GM12878 (cell line): ENCODE measurements around the gene FAM193B. TPM values are rescaled to one million over a fixed set of nuclear protein-coding genes. Genes with fewer than 3 reads are reported as not detected.

Source experiments
- ATAC-seq: fragments of 200-7000 bp; cut with Tn5 transposase; 3 replicates; pipeline ENCODE4 v1.9.1; 2020; ENCODE audit warnings: mild to moderate bottlenecking, moderate library complexity
- BruUV-seq: library from RNA; stranded (reverse); fragments of 400-500 nt; replicated peaks from 2 replicates; lab custom pipeline; 2021; lab: Mats Ljungman, UMichigan
- CTCF ChIA-PET: fragments of 300-600 bp; sonication (Branson Sonifier 250); formaldehyde crosslinking; extraction: SDS; loops from one replicate; lab custom pipeline; 2021; ENCODE audit warnings: inconsistent platforms; lab: Yijun Ruan, JAX
- POLR2A ChIA-PET: fragments of 350-600 bp; formaldehyde crosslinking; extraction: SDS; loops from one replicate; lab custom pipeline; 2021; ENCODE audit warnings: inconsistent platforms; lab: Charles Lee
- RAD21 ChIA-PET: fragments of 300-600 bp; sonication (Branson Sonifier 250); formaldehyde crosslinking; loops from one replicate; lab custom pipeline; 2023; ENCODE audit warnings: antibody characterized with exemption; ENCODE audit not compliant: unreplicated experiment; lab: Charles Lee
- SMC1A ChIA-PET: fragments of 300-600 bp; sonication (Branson Sonifier 250); formaldehyde crosslinking; loops from one replicate; lab custom pipeline; 2023; ENCODE audit not compliant: unreplicated experiment, uncharacterized antibody; lab: Charles Lee
- DNase-seq: peaks from one replicate; pipeline ENCODE4 v3.0.0-alpha.2; 2011; ENCODE audit warnings: low read depth, low spot score
- FAIRE-seq: peaks from 3 replicates; lab custom pipeline; 2011; peaks lifted over from hg19 to GRCh38; lab: Jason Lieb, UNC
- H2AFZ ChIP-seq: 2 replicates; pipeline ENCODE4 v1.6.0; 2011; ENCODE audit warnings: low read depth, low read length, control low read depth; ENCODE audit not compliant: control insufficient read depth
- H3K27ac ChIP-seq: 2 replicates; pipeline ENCODE4 v1.5.1; 2011; ENCODE audit warnings: control low read depth; ENCODE audit not compliant: control insufficient read depth, insufficient read depth
- H3K27me3 ChIP-seq, 2 experiments: replicated peaks in 1 of 2; 2 replicates each; pipeline versions ENCODE4 v1.6.0 to v1.6.1; 2011; ENCODE audit warnings: low read length in 1 of 2; ENCODE audit not compliant: control insufficient read depth in 2 of 2, insufficient read depth in 2 of 2
- H3K36me3 ChIP-seq, 2 experiments: 2 replicates each; pipeline ENCODE4 v1.5.1; 2011; ENCODE audit warnings: low read length in 1 of 2; ENCODE audit not compliant: control insufficient read depth in 2 of 2, insufficient read depth in 2 of 2
- H3K4me1 ChIP-seq: 2 replicates; pipeline ENCODE4 v1.6.1; 2011; ENCODE audit warnings: mild to moderate bottlenecking, low read length, moderate library complexity, mixed read lengths; ENCODE audit not compliant: control insufficient read depth, insufficient read depth
- H3K4me2 ChIP-seq: 2 replicates; pipeline ENCODE4 v1.6.0; 2011; ENCODE audit warnings: control low read depth; ENCODE audit not compliant: control insufficient read depth, insufficient read depth
- H3K4me3 ChIP-seq: fragments of 200-600 bp; sonication (generic); 2 replicates; pipeline ENCODE4 v1.5.1; 2016
- H3K79me2 ChIP-seq: 2 replicates; pipeline ENCODE4 v1.6.0; 2011; ENCODE audit warnings: low read length; ENCODE audit not compliant: control insufficient read depth, insufficient read depth
- H3K9ac ChIP-seq: 2 replicates; pipeline ENCODE4 v1.8.0; 2011; ENCODE audit warnings: low read length, control low read depth, mixed read lengths; ENCODE audit not compliant: control insufficient read depth, insufficient read depth
- H3K9me3 ChIP-seq: replicated peaks from 3 replicates; pipeline ENCODE4 v1.5.1; 2011; ENCODE audit warnings: mild to moderate bottlenecking, low read length; ENCODE audit not compliant: control insufficient read depth, insufficient read depth
- H4K20me1 ChIP-seq: 2 replicates; pipeline ENCODE4 v1.6.0; 2011; ENCODE audit not compliant: control insufficient read depth, insufficient read depth
- ATF2 ChIP-seq: IDR thresholded peaks from 2 replicates; pipeline ENCODE4 v1.6.1; 2012; ENCODE audit warnings: low read length, inconsistent platforms
- CHD2 ChIP-seq: IDR thresholded peaks from 2 replicates; pipeline ENCODE4 v1.6.1; 2011; ENCODE audit warnings: low read depth, low read length, improper control_type of control experiment, borderline replicate concordance
- EED ChIP-seq: sonication (generic); IDR thresholded peaks from 2 replicates; pipeline ENCODE4 v1.6.1; 2016; ENCODE audit warnings: antibody characterized with exemption, low read depth
- EGR1 ChIP-seq, 2 experiments: IDR thresholded peaks; 1 replicate in 1 of 2; 2 replicates in 1 of 2; pipeline ENCODE4 v1.6.1; 2011 to 2012; ENCODE audit warnings: low read depth in 2 of 2, low read length in 2 of 2, borderline replicate concordance in 1 of 2, mild to moderate bottlenecking in 1 of 2, moderate library complexity in 1 of 2
- FOXK2 ChIP-seq: fragments of 450-650 bp; IDR thresholded peaks from 2 replicates; pipeline ENCODE4 v1.6.1; 2017; ENCODE audit warnings: mild to moderate bottlenecking, moderate library complexity
- HDGF ChIP-seq: fragments of 450-650 bp; IDR thresholded peaks from 2 replicates; pipeline ENCODE4 v1.6.1; 2016; ENCODE audit warnings: antibody characterized with exemption
- MLLT1 ChIP-seq: fragments of 450-650 bp; IDR thresholded peaks from 2 replicates; pipeline ENCODE4 v1.6.1; 2016; ENCODE audit warnings: mild to moderate bottlenecking
- NFYA ChIP-seq: IDR thresholded peaks from 2 replicates; pipeline ENCODE4 v1.6.1; 2011; ENCODE audit warnings: low read depth, mild to moderate bottlenecking, low read length, improper control_type of control experiment, borderline replicate concordance
- NR2C2 ChIP-seq: IDR thresholded peaks from 2 replicates; pipeline ENCODE4 v1.6.1; 2011; ENCODE audit warnings: borderline replicate concordance, low read depth; ENCODE audit not compliant: control insufficient read depth, insufficient read length
- POLR2A ChIP-seq: IDR thresholded peaks from 2 replicates; pipeline ENCODE4 v1.6.1; 2011; ENCODE audit warnings: low read depth, mild to moderate bottlenecking, low read length
- RELB ChIP-seq: fragments of 450-650 bp; IDR thresholded peaks from 2 replicates; pipeline ENCODE4 v1.6.1; 2017; ENCODE audit warnings: low read depth, mild to moderate bottlenecking, moderate library complexity
- SRF ChIP-seq, 2 experiments: IDR thresholded peaks; 2 replicates each; pipeline ENCODE4 v1.6.1; 2011; ENCODE audit warnings: low read depth in 2 of 2, low read length in 2 of 2, mild to moderate bottlenecking in 1 of 2, moderate library complexity in 1 of 2
- TAF1 ChIP-seq: IDR thresholded peaks from 2 replicates; pipeline ENCODE4 v1.6.1; 2011; ENCODE audit warnings: mild to moderate bottlenecking, low read depth, low read length, borderline replicate concordance
- ZBED1 ChIP-seq: IDR thresholded peaks from 2 replicates; pipeline ENCODE4 v1.6.1; 2016; ENCODE audit warnings: borderline replicate concordance
- ZNF592 ChIP-seq: fragments of 450-650 bp; IDR thresholded peaks from 2 replicates; pipeline ENCODE4 v1.6.1; 2017; ENCODE audit warnings: mild to moderate bottlenecking, moderate library complexity
- WGBS: methylation state at CpG from one replicate; pipeline ENCODE4 v1.1.6; 2016; ENCODE audit warnings: low lambda C conversion rate; ENCODE audit not compliant: insufficient replicate concordance, insufficient coverage; ENCODE audit errors: missing lambda C conversion rate; 5-methylcytosine and 5-hydroxymethylcytosine counted together
- in situ Hi-C: fragments of 300-500 bp; cut with MboI; formaldehyde crosslinking; loops from 9 replicates; pipeline ENCODE4 v1.14.3; 2018; ENCODE audit warnings: mixed read lengths
- intact Hi-C: fragments of 100-400 bp; cut with micrococcal nuclease; formaldehyde crosslinking; loops from one replicate; pipeline ENCODE4 v1.14.2; 2022; ENCODE audit not compliant: unreplicated experiment
- polyA plus RNA-seq, 11 experiments: library from polyadenylated mRNA; depleted of rRNA in 4 of 11; unstranded in 6 of 11; stranded (reverse) in 5 of 11; fragments of >200 nt; fragmentation: Nextera tagmentation in 4 of 11; fragmentation: Illumina TruSeq in 1 of 11; extraction: Ambion mirVana in 4 of 11; extraction: Trizol in 1 of 11; gene quantifications; 1 replicate in 1 of 11; 2 replicates in 10 of 11; pipeline versions ENCODE4 v1.2.1 to v1.2.3, GENCODE V29; 2011 to 2016; ENCODE audit warnings: inconsistent platforms in 2 of 11, missing spikeins in 2 of 11, low read depth in 1 of 11
- total RNA-seq, 4 experiments: library from RNA; depleted of rRNA in 3 of 4; stranded (reverse); fragments of >200 nt in 3 of 4; fragmentation: Illumina TruSeq in 1 of 4; extraction: Trizol in 1 of 4; gene quantifications; 2 replicates each; pipeline versions ENCODE4 v1.2.1 to v1.2.3, GENCODE V29; 2013 to 2021

Gene FAM193B
- total and polyA plus RNA-seq, 10 of the 15 experiments (the other 5 are each of a cell fraction or from before 2014, with no cell fraction given): 3.3 to 47.0 (median 25.1) TPM

- Histone ChIP-seq H4K20me1 (no peaks in the 10 kb centered on the region), H3K79me2 (peaks cover 57% of the 10 kb centered on the region), H3K4me3 (no peak overlapping the region), H2AFZ (no peak overlapping the region), H3K9me3 (no peaks in the 10 kb centered on the region), H3K36me3 (peaks cover 17 to 37% of the 10 kb centered on the region in 2 experiments; a peak in 3 of 4 replicates), H3K4me1 (peaks cover 49% of the 10 kb centered on the region), H3K4me2 (no peak overlapping the region), H3K9ac (no peak overlapping the region), H3K27ac (no peak overlapping the region), H3K27me3 (no peaks in the 10 kb centered on the region)
- WGBS: 97% methylated on average over 34 of the region's 34 CpGs
- BruUV-seq: no TSS peak
- POLR2A ChIA-PET: no interaction called here
- no peak for DNase-seq
- SMC1A ChIA-PET: no interaction called here
- in situ Hi-C loops (no loop called here), intact Hi-C loops (no loop called here)
- RAD21 ChIA-PET: no interaction called here
- CTCF ChIA-PET: interaction anchor here (3.9 to 4.6 kb wide), 2 partner anchors 11 to 57 kb away, joined by 28 to 38 read pairs; no protein-coding TSS in a partner anchor
- FAIRE-seq: no peak
- no peak for ATAC-seq
- TF ChIP-seq SRF (IDR thresholded peaks at IDR 0.05; ENCODE audit: low read depth in 2 of 2, low read length in 2 of 2): no peak
- TF ChIP-seq CHD2: no peak
- no peak for TF ChIP-seq TAF1
- TF ChIP-seq RELB: no peak
- no peak for TF ChIP-seq MLLT1
- TF ChIP-seq FOXK2: no peak
- TF ChIP-seq NR2C2: no peak
- no peak for TF ChIP-seq ZBED1
- TF ChIP-seq EED: no peak
- TF ChIP-seq ATF2: no peak
- no peak for TF ChIP-seq NFYA
- no peak for TF ChIP-seq HDGF
- no peak for TF ChIP-seq POLR2A
- no peak for TF ChIP-seq ZNF592
- TF ChIP-seq EGR1 (IDR thresholded peaks at IDR 0.05; ENCODE audit: borderline replicate concordance in 1 of 2, low read depth in 2 of 2, low read length in 2 of 2): no peak
Measured at GRCh38 chr5:177511796-177512675, 42.3 kb downstream of the FAM193B start.
